Measurements from ENCODE around the gene SLC23A2.

DNA sequence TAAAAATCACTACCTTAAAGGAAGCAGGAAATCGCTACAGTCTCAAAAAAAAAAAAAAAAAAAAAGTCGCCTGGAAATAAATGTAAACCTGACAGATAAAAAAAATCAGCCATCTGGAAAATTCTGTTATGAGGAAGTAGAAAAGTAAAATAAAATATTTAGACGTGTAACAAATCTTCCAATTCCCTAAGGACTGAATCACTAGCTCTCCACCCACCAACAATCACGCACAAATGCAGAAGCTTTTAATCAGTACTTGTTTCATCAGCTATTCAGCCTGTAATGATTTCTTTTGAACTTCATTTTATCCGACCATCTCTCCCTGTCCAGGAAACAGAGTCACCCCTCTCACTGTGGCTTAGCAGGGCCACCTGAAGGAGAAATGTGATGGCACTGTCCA is 59.0 kb downstream of the SLC23A2 start:
- TF ChIP-seq POLR2A (IDR thresholded peaks at IDR 0.05) = no peak
- TF ChIP-seq, protein P1, sequence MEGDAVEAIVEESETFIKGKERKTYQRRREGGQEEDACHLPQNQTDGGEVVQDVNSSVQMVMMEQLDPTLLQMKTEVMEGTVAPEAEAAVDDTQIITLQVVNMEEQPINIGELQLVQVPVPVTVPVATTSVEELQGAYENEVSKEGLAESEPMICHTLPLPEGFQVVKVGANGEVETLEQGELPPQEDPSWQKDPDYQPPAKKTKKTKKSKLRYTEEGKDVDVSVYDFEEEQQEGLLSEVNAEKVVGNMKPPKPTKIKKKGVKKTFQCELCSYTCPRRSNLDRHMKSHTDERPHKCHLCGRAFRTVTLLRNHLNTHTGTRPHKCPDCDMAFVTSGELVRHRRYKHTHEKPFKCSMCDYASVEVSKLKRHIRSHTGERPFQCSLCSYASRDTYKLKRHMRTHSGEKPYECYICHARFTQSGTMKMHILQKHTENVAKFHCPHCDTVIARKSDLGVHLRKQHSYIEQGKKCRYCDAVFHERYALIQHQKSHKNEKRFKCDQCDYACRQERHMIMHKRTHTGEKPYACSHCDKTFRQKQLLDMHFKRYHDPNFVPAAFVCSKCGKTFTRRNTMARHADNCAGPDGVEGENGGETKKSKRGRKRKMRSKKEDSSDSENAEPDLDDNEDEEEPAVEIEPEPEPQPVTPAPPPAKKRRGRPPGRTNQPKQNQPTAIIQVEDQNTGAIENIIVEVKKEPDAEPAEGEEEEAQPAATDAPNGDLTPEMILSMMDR (IDR thresholded peaks at IDR 0.05 in 4 of 5, conservative IDR thresholded peaks at IDR 0.05 in 1 of 5) = no peak
